Midbrain (tissue), 1 donor: Measurements from ENCODE around the gene FZD10.

Source experiments
- DNase-seq: peaks from one replicate; lab custom pipeline; 2025; lab: John Stamatoyannopoulos, UW

FZD10 gene

GRCh38 chr12:130154276-130155070 is 7.8 kb upstream of the FZD10 start:
- no peak for DNase-seq

GRCh38 chr12:130155416-130156073 is 6.7 kb upstream of the FZD10 start:
- DNase-seq: no peak

- no peak for DNase-seq
Measured at GRCh38 chr12:130156652-130157275, 5.5 kb upstream of the FZD10 start.

GRCh38 chr12:130157998-130158753 is 4.1 kb upstream of the FZD10 start:
- no peak for DNase-seq

GRCh38 chr12:130158754-130159059 is 3.6 kb upstream of the FZD10 start:
- no peak for DNase-seq

GRCh38 chr12:130160306-130160705 is 2.0 kb upstream of the FZD10 start:
- DNase-seq: no peak

- DNase-seq: no peak
Measured at GRCh38 chr12:130160711-130161231, 1.5 kb upstream of the FZD10 start.

- no peak for DNase-seq
Measured at GRCh38 chr12:130161261-130162243, 712 bp upstream of the FZD10 start.

- DNase-seq: no peak
Measured at GRCh38 chr12:130162745-130163460, 639 bp downstream of the FZD10 start.

GRCh38 chr12:130163461-130164215 is 1.4 kb downstream of the FZD10 start:
- no peak for DNase-seq

GRCh38 chr12:130164216-130164542 is 1.9 kb downstream of the FZD10 start:
- DNase-seq: no peak

GRCh38 chr12:130164936-130165335 is 2.7 kb downstream of the FZD10 start:
- DNase-seq: no peak

- no peak for DNase-seq
Measured at GRCh38 chr12:130166306-130166705, 4.0 kb downstream of the FZD10 start.

- DNase-seq: no peak
Measured at GRCh38 chr12:130167537-130167936, 5.3 kb downstream of the FZD10 start.

- no peak for DNase-seq
Measured at GRCh38 chr12:130169256-130169655, 7.0 kb downstream of the FZD10 start.

- no peak for DNase-seq
Measured at GRCh38 chr12:130169924-130170323, 7.7 kb downstream of the FZD10 start.

GRCh38 chr12:130170611-130171010 is 8.3 kb downstream of the FZD10 start:
- no peak for DNase-seq

- no peak for DNase-seq
Measured at GRCh38 chr12:130177635-130178242, 15.5 kb downstream of the FZD10 start.

GRCh38 chr12:130178282-130178681 is 16.0 kb downstream of the FZD10 start:
- no peak for DNase-seq
